Kidney (tissue), 14 donors: ENCODE data around the gene GC. TPM values are rescaled to one million over a fixed set of nuclear protein-coding genes. Genes with fewer than 3 reads are reported as not detected.

Experiments
- DNase-seq, 5 donors: peaks; one replicate each; pipeline ENCODE4 v3.0.0-alpha.2; 2013 to 2020
- FAIRE-seq: peaks from 2 replicates; lab custom pipeline; 2012; peaks lifted over from hg19 to GRCh38; lab: Jason Lieb, UNC
- H3K27ac ChIP-seq, 2 donors: one replicate each; pipeline ENCODE4 v1.7.0; 2013; ENCODE audit warnings: low read depth in 2 of 2, low read length in 2 of 2, inconsistent platforms in 1 of 2
- H3K27me3 ChIP-seq: one replicate; pipeline ENCODE4 v1.7.1; 2013; ENCODE audit warnings: low read length, inconsistent platforms; ENCODE audit not compliant: control insufficient read depth, insufficient read depth
- H3K36me3 ChIP-seq, 3 donors: one replicate each; pipeline versions ENCODE4 v1.7.0 to v1.7.1; 2013; ENCODE audit warnings: low read length in 3 of 3, control low read depth in 1 of 3, inconsistent platforms in 1 of 3; ENCODE audit not compliant: insufficient read depth in 3 of 3, control insufficient read depth in 2 of 3
- H3K4me1 ChIP-seq, 3 donors: one replicate each; pipeline versions ENCODE4 v1.7.0 to v1.7.1; 2013; ENCODE audit warnings: low read length in 3 of 3, inconsistent platforms in 1 of 3, low read depth in 1 of 3; ENCODE audit not compliant: control insufficient read depth in 2 of 3, insufficient read depth in 2 of 3
- H3K4me3 ChIP-seq, 3 donors: one replicate each; pipeline versions ENCODE4 v1.7.0 to v1.8.1; 2013; ENCODE audit warnings: low read length in 3 of 3, control low read depth in 1 of 3, inconsistent platforms in 1 of 3
- H3K9ac ChIP-seq, 3 donors: one replicate each; pipeline versions ENCODE4 v1.7.0 to v1.7.1; 2013; ENCODE audit warnings: low read length in 3 of 3, control low read depth in 1 of 3, inconsistent platforms in 1 of 3
- H3K9me3 ChIP-seq, 3 donors: one replicate each; pipeline versions ENCODE4 v1.7.0 to v1.7.1; 2013; ENCODE audit warnings: low read length in 3 of 3, control low read depth in 1 of 3, inconsistent platforms in 1 of 3; ENCODE audit not compliant: control insufficient read depth in 2 of 3, insufficient read depth in 1 of 3
- intact Hi-C: fragments of 100-400 bp; cut with DNase I; formaldehyde crosslinking; loops from one replicate; pipeline ENCODE4 v1.11.1; 2022
- polyA plus RNA-seq: library from polyadenylated mRNA; stranded (reverse); fragments of 350-450 nt; fragmentation: Illumina TruSeq; extraction: RNeasy Lipid Tissue Mini Kit (QIAGEN cat#74804); gene quantifications from one replicate; pipeline ENCODE4 v1.2.3, GENCODE V29; 2014; ENCODE audit warnings: low read depth, low replicate concordance; ENCODE audit not compliant: insufficient read depth
- total RNA-seq: library from RNA; stranded (reverse); fragmentation: NEBNext Ultra II Directional; extraction: Animal tissue kit (Norgen Biotek cat#: 25700); gene quantifications from one replicate; pipeline ENCODE4 v1.2.1, GENCODE V29; 2021
- TF ChIP-seq, protein P1 (sequence below): IDR thresholded peaks from 3 replicates; pipeline ENCODE4 v1.5.1; 2012; ENCODE audit warnings: mild to moderate bottlenecking, moderate library complexity, borderline replicate concordance; ENCODE audit not compliant: insufficient read depth; ENCODE audit errors: extremely low read depth
- donor health status: control.
- donor health status: control.
- donor health status: control.
- donor health status: control.
- donor health status: control.
- donor health status: DM: yes; HTN: yes; CAD: no.
- donor health status: Normal renal cell carcinoma (clear cell type).

The GC gene
- total and polyA plus RNA-seq, 2 donors from 2014 or later = 0.69 to 1.8 TPM

DNA sequence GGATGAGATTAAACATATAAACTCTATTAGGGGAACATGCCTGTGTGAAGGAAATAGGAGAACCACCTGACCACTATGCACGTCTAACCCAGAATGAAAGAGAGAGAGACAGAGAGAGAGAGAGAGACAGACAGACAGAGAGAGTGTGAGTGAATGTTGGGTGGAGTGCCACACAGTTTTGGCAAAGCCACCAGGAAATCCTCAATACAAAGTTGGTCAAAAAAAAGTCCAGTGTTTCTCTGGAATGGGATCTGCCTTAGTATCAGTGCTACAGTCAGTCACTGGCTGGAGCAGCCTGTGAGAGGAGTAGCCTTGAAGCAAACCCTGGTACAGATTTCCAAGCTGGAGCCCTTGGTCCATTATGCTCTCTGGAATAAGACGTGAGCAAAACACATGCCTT lies 91.7 kb downstream of the GC start:
- no peak for FAIRE-seq
- TF ChIP-seq, protein P1, sequence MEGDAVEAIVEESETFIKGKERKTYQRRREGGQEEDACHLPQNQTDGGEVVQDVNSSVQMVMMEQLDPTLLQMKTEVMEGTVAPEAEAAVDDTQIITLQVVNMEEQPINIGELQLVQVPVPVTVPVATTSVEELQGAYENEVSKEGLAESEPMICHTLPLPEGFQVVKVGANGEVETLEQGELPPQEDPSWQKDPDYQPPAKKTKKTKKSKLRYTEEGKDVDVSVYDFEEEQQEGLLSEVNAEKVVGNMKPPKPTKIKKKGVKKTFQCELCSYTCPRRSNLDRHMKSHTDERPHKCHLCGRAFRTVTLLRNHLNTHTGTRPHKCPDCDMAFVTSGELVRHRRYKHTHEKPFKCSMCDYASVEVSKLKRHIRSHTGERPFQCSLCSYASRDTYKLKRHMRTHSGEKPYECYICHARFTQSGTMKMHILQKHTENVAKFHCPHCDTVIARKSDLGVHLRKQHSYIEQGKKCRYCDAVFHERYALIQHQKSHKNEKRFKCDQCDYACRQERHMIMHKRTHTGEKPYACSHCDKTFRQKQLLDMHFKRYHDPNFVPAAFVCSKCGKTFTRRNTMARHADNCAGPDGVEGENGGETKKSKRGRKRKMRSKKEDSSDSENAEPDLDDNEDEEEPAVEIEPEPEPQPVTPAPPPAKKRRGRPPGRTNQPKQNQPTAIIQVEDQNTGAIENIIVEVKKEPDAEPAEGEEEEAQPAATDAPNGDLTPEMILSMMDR = no peak
- H3K27ac ChIP-seq = no peak overlapping the region
- no peaks in the 10 kb centered on the region for H3K9me3 ChIP-seq
- no peaks in the 10 kb centered on the region for H3K4me1 ChIP-seq
- H3K9ac ChIP-seq = no peak overlapping the region
- H3K36me3 ChIP-seq = no peaks in the 10 kb centered on the region
- intact Hi-C loops = no loop called here
- no peaks in the 10 kb centered on the region for H3K27me3 ChIP-seq
- no peak for DNase-seq
- no peak overlapping the region for H3K4me3 ChIP-seq

Other genes with a start within 250 kb of the GC start
- not detected for gene NPFFR2, start 247.9 kb upstream of the GC start, total RNA-seq
- not detected for gene NPFFR2, start 247.9 kb upstream of the GC start, polyA plus RNA-seq